Sigmoid colon (tissue), 7 donors: ENCODE measurements around the gene HOXC5. TPM values are rescaled to one million over a fixed set of nuclear protein-coding genes. Genes with fewer than 3 reads are reported as not detected.
"Not testable (repeated sequence)": the region's sequence is repeated elsewhere in the genome, so short reads cannot be mapped to it uniquely, and the experiment has no call there.

Experiments used
- DNase-seq: peaks from one replicate; pipeline ENCODE4 v3.0.0-alpha.2; 2019
- H3K27ac ChIP-seq, 4 donors: fragments of 200-600 bp; sonication (generic); one replicate each; pipeline ENCODE4 v1.5.1; 2016 to 2019; ENCODE audit warnings: mild to moderate bottlenecking in 1 of 4
- H3K27me3 ChIP-seq, 3 donors: fragments of 200-600 bp; sonication (generic); one replicate each; pipeline ENCODE4 v1.5.1; 2019; ENCODE audit warnings: mild to moderate bottlenecking in 1 of 3
- H3K36me3 ChIP-seq, 4 donors: fragments of 200-600 bp; sonication (generic); one replicate each; pipeline ENCODE4 v1.5.1; 2016 to 2019
- H3K4me1 ChIP-seq, 4 donors: fragments of 200-600 bp; sonication (generic); one replicate each; pipeline ENCODE4 v1.5.1; 2017 to 2019
- H3K4me3 ChIP-seq, 4 donors: fragments of 200-600 bp; sonication (generic); one replicate each; pipeline ENCODE4 v1.5.1; 2017 to 2019; ENCODE audit warnings: mild to moderate bottlenecking in 2 of 4, moderate library complexity in 1 of 4
- H3K9me3 ChIP-seq, 4 donors: fragments of 200-600 bp in 3 of 4; sonication (generic) in 3 of 4; one replicate each; pipeline versions ENCODE4 v1.5.1 to v1.6.1; 2013 to 2019
- EP300 ChIP-seq, 4 donors: sonication (generic); formaldehyde crosslinking; IDR thresholded peaks; one replicate each; pipeline ENCODE4 v1.6.1; 2017; ENCODE audit warnings: antibody characterized with exemption in 4 of 4
- POLR2A ChIP-seq, 2 donors: fragments of 450-650 bp; IDR thresholded peaks; one replicate each; pipeline ENCODE4 v1.6.1; 2016; ENCODE audit warnings: antibody characterized with exemption in 2 of 2, mild to moderate bottlenecking in 2 of 2, moderate library complexity in 2 of 2
- POLR2AphosphoS5 ChIP-seq, 4 donors: sonication (generic); formaldehyde crosslinking; IDR thresholded peaks; one replicate each; pipeline ENCODE4 v1.6.1; 2017; ENCODE audit warnings: antibody characterized with exemption in 4 of 4
- WGBS, 2 donors: extraction: QIAGEN DNeasy Blood & Tissue Kit; methylation state at CpG; one replicate each; pipeline ENCODE4 v1.1.7; 2013; 5-methylcytosine and 5-hydroxymethylcytosine counted together
- intact Hi-C: fragments of 100-400 bp; cut with DNase I; formaldehyde crosslinking; loops from one replicate; pipeline ENCODE4 v1.15.1; 2023
- polyA plus RNA-seq, 3 donors: library from polyadenylated mRNA; stranded (reverse); fragments of 200-250 nt; gene quantifications; one replicate each; pipeline ENCODE4 v1.2.3, GENCODE V29; 2013
- small RNA-seq, 3 donors: library from RNA; depleted of rRNA; stranded (forward); fragments of <200 nt; gene quantifications; one replicate each; pipeline ENCODE3, GENCODE V24; 2016
- total RNA-seq, 4 donors: library from RNA; depleted of rRNA; stranded (reverse); fragments of >200 nt; gene quantifications; one replicate each; pipeline ENCODE4 v1.1.0, GENCODE V29; 2016
- TF ChIP-seq, protein P1 (sequence below), 4 experiments: fragments of 450-650 bp in 3 of 4; fragments of 200-600 bp in 1 of 4; IDR thresholded peaks; one replicate each; pipeline ENCODE4 v1.5.1; 2016 to 2019; ENCODE audit warnings: antibody characterized with exemption in 4 of 4, mild to moderate bottlenecking in 3 of 4, moderate library complexity in 2 of 4
- donor health status: healthy with polysubstance abuse.
- donor health status: Bipolar disorder and iron deficiency.
- donor health status: healthy.

Gene HOXC5
- total and polyA plus RNA-seq, 7 donors, result 0.03 to 1.4 TPM; not detected in 5

DNA sequence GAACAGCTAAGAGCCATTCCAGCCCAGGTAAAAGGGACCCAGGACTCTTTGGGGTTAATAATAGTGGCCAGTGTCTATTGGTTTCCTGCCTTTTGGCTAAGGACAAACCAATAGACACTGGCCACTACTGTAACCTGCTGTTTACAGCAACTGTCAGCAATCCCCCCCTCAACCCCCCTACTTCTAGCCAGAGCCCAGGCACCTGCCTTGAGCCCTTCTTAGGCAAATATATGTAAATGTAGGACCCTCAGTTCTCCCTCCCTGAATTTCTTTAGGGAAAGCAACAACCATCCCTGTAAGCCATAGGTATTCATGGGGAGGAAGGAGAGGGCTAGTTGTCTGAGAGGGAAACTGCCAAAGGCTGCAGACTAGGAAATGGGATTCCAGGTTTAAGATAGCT lies 43.1 kb downstream of the HOXC5 start:
- Histone ChIP-seq H3K27me3 (no peaks in the 10 kb centered on the region), H3K4me1 (peaks cover 0 to 12% (median 0%) of the 10 kb centered on the region in 4 donors), H3K9me3 (no peaks in the 10 kb centered on the region), H3K4me3 (no peak overlapping the region), H3K36me3 (no peaks in the 10 kb centered on the region), H3K27ac (no peak overlapping the region)
- TF ChIP-seq EP300 (IDR thresholded peaks at IDR 0.05), result no peak
- TF ChIP-seq POLR2A (IDR thresholded peaks at IDR 0.05), result no peak
- no peak for DNase-seq
- intact Hi-C loops, result no loop called here

- peak overlapping the region in 3 of 4 donors; percentile 6 to 32 (median 27) for H3K4me3 ChIP-seq
- H3K27ac ChIP-seq, result peak overlapping the region; percentile 65 to 90 (median 81)
- not testable (repeated sequence) for H3K9me3 ChIP-seq, H3K27me3 ChIP-seq, DNase-seq, H3K36me3 ChIP-seq
- 33 to 64% methylated on average over 10 of the region's 10 CpGs for WGBS, 2 donors
- H3K4me1 ChIP-seq, result peaks cover 0 to 20% (median 7%) of the 10 kb centered on the region in 4 donors
- intact Hi-C loops, result loop anchor here (2.0 kb wide), 1 partner anchor 23 kb away; no protein-coding TSS in a partner anchor
These were observed 45.0 kb downstream of the HOXC5 start for GRCh38 chr12:54077843-54078242.

DNA sequence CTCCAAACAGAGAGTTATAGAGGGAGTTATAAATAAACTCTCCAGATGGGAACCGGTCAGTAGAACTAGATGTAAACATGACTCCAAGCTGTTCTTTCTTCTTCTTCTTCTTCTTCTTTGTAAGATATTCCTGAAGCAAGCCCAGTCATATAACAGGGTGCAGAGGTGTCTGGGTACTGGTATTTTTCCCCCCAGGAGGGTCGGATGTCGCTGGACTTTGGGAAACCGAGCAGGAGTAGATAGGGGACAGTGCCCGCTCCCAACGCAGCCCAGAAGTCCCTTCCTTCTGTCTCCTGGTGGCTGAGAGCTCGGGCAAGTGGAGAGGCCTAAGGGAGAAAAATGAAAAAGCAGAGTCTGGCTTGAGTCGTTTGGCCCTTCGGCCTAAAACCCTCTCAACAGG lies 46.3 kb downstream of the HOXC5 start:
- 69 to 78% methylated on average over 9 of the region's 9 CpGs for WGBS, 2 donors
- not testable (repeated sequence) for DNase-seq, H3K27me3 ChIP-seq, H3K36me3 ChIP-seq, H3K9me3 ChIP-seq
- Histone ChIP-seq H3K4me1 (peaks cover 0 to 21% (median 8%) of the 10 kb centered on the region in 4 donors), H3K27ac (peak overlapping the region; percentile 72 to 90 (median 81)), H3K4me3 (peak overlapping the region in 3 of 4 donors; percentile 18 to 42 (median 37))
- intact Hi-C loops, result loop anchor here (2.0 kb wide), 1 partner anchor 24 kb away; no protein-coding TSS in a partner anchor

DNA sequence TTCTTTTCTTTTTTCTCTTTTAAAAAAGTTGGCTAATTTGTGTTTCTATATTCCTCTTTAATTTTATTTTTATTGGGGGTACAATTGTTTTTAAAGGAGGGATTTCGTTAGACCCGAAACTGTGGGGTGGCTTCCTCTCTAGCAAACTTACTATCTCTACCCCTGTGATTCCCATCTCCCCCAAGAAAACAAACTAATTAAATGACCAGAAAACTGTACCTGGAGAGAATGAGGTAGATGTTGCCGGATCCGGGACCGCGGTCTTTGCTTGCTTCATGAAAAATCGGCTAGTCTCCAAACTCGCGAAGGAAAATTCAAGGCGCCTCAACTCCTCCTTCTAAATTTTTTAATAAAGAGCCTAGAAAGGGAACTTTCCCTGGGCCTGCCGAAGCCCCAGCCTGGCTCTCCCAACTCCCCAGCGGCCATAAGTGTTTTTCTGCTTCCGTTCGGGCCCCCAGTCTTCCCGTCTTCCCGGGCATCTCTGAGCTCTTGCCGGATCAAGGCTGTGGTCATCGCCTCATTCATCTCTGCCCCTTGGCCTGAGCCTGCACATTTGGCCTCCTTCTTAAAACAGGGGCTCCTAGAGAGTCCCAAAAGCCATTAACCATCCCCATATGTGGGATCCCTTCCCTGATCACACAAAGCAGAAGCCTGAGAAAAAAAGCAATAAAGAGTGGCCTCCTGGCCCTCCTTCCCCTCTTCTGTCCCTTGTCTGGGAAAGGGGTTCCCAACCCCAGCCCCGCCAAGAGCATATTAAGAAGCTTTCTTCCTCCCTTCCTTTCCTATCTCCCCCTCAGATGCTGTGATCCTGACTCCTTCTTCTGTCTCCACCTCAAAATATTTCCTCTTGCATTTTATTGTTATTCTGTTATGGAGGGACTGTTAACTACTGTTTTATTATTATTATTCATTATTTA lies 47.4 kb downstream of the HOXC5 start:
- H3K27ac ChIP-seq, result peak overlapping the region; percentile 72 to 90 (median 81)
- 82% methylated on average over 19 of the region's 19 CpGs for whole genome bisulfite sequencing, 2 donors

DNA sequence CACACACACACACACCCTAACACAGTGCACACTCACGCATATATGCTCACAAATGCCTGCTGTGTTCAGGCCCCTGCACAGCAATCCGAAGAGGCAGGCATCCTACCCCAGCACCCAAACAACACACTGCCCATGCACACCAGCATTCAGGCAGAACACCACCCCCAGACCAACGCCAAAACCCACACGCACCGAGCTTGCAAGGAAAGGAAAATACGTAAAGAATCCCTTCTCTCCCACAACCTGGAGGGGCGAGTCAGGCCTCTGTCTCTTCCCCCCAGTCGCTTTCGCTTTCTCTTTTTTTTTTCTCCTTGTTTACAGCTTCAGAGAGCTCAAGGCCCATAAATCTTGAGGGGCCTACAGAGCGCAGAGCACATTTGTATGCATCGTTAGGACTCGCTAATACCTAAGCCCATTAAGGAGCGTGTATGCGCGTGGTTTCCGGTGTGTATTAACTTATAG lies 48.2 kb downstream of the HOXC5 start:
- peak overlapping the region in 3 of 4 donors; percentile 35 to 42 (median 36) for H3K4me3 ChIP-seq
- WGBS, 2 donors, result 7 to 12% methylated on average over 16 of the region's 16 CpGs
- not testable (repeated sequence) for H3K27me3 ChIP-seq, DNase-seq, H3K9me3 ChIP-seq, H3K36me3 ChIP-seq
- intact Hi-C loops, result loop anchor here (5.0 kb wide), 1 partner anchor 46 kb away; no protein-coding TSS in a partner anchor
- H3K27ac ChIP-seq, result peak overlapping the region; percentile 72 to 90 (median 81)
- peaks cover 0 to 17% (median 8%) of the 10 kb centered on the region in 4 donors for H3K4me1 ChIP-seq

More for the DNA sequence above, 47.4 kb downstream of the HOXC5 start:
- DNase-seq, H3K9me3 ChIP-seq, H3K27me3 ChIP-seq, H3K36me3 ChIP-seq: not testable (repeated sequence)
- intact Hi-C loops, result loop anchor here (5.0 kb wide), 1 partner anchor 47 kb away; no protein-coding TSS in a partner anchor
- Histone ChIP-seq H3K4me3 (peak overlapping the region in 2 of 4 donors; percentile 35 to 42), H3K4me1 (peaks cover 0 to 21% (median 8%) of the 10 kb centered on the region in 4 donors)

DNA sequence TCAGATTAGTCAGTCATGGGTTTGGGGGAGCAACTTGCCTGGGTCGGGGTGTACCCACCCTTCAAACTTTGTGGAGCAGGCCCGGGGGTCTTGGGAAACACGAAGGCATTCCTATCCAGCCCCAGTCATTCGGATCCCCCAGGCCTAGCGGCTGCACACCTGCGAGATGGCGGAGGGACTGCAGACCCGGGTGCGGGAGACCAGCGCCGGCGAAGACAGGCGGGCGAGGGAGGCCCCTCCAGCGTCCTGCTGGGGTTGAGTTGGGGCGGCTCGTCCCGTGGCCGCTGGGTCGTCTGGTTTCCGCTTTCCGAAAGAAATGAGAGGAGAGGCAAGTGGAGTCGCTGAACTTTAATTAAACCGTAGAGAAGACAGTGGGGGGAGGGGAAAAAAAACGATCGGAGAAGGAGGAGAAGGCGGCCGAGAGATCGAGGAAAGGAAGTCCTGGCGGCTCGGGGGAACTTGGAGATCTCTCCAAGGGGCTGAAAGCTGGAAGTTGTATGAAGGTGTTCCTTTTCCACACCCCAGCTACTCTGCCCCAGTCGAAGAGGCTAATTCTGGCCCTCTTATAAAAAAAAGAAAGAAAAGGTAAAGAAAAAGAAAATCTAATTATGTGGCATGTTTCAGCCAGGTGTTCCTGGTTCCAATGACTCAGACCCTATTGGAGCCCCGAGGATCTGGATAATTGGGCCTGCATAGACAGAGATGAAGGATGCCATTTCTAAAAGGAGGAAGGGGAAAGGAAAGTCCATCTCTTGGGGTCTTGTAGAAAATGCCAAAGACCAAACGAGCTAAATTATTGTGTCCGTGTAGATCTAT lies 48.9 kb downstream of the HOXC5 start:
- intact Hi-C loops, result loop anchor here (5.0 kb wide), 1 partner anchor 46 kb away; no protein-coding TSS in a partner anchor
- Histone ChIP-seq H3K4me3 (peak overlapping the region; percentile 4 to 42 (median 36)), H3K4me1 (peaks cover 0 to 15% (median 6%) of the 10 kb centered on the region in 4 donors), H3K27ac (peak overlapping the region; percentile 72 to 90 (median 81))
- not testable (repeated sequence) for H3K9me3 ChIP-seq, H3K36me3 ChIP-seq, DNase-seq, H3K27me3 ChIP-seq
- WGBS, 2 donors, result 6 to 9% methylated on average over 35 of the region's 35 CpGs

- WGBS, 2 donors, result 1 to 3% methylated on average over 36 of the region's 36 CpGs
- Histone ChIP-seq H3K27ac (peak overlapping the region; percentile 72 to 90 (median 81)), H3K9me3 (no peaks in the 10 kb centered on the region), H3K4me1 (peaks cover 0 to 15% (median 4%) of the 10 kb centered on the region in 4 donors), H3K4me3 (peak overlapping the region in 3 of 4 donors; percentile 35 to 42 (median 36)), H3K36me3 (no peaks in the 10 kb centered on the region), H3K27me3 (no peaks in the 10 kb centered on the region)
- intact Hi-C loops, result loop anchor here (5.0 kb wide), 1 partner anchor 45 kb away; no protein-coding TSS in a partner anchor
- DNase-seq, result peak; percentile 73
- no peak for TF ChIP-seq POLR2A (IDR thresholded peaks at IDR 0.05)
- TF ChIP-seq POLR2AphosphoS5 (IDR thresholded peaks at IDR 0.05), result peak in 3 of 4 donors; percentile 25 to 50 (median 42)
- no peak for TF ChIP-seq EP300 (IDR thresholded peaks at IDR 0.05)
- TF ChIP-seq, protein P1, sequence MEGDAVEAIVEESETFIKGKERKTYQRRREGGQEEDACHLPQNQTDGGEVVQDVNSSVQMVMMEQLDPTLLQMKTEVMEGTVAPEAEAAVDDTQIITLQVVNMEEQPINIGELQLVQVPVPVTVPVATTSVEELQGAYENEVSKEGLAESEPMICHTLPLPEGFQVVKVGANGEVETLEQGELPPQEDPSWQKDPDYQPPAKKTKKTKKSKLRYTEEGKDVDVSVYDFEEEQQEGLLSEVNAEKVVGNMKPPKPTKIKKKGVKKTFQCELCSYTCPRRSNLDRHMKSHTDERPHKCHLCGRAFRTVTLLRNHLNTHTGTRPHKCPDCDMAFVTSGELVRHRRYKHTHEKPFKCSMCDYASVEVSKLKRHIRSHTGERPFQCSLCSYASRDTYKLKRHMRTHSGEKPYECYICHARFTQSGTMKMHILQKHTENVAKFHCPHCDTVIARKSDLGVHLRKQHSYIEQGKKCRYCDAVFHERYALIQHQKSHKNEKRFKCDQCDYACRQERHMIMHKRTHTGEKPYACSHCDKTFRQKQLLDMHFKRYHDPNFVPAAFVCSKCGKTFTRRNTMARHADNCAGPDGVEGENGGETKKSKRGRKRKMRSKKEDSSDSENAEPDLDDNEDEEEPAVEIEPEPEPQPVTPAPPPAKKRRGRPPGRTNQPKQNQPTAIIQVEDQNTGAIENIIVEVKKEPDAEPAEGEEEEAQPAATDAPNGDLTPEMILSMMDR (IDR thresholded peaks at IDR 0.05), result no peak
These were observed 49.6 kb downstream of the HOXC5 start for GRCh38 chr12:54082397-54082892.

Small RNAs within 50 kb of the gene (small RNA-seq; reads per million reads assigned to genes)
- gene HOXC5, result 0 reads per million in 3 donors
- gene MIR196A2, result 0.58 to 1.6 (median 1.3) reads per million in 3 donors
- gene MIR615, result 0.11 to 0.29 (median 0.12) reads per million in 3 donors

Other genes starting within 250 kb of the HOXC5 start
- gene HOXC13, start 94.2 kb upstream of the HOXC5 start, total RNA-seq, result not detected
- under 1 TPM in 1 of 3 donors, not detected in 2; 0.60 TPM for gene HOXC13, start 94.2 kb upstream of the HOXC5 start, polyA plus RNA-seq
- gene HOXC12, start 78.1 kb upstream of the HOXC5 start, total RNA-seq, result not detected
- gene HOXC12, start 78.1 kb upstream of the HOXC5 start, polyA plus RNA-seq, result not detected
- gene HOXC11, start 59.9 kb upstream of the HOXC5 start, total RNA-seq, result not detected
- gene HOXC11, start 59.9 kb upstream of the HOXC5 start, polyA plus RNA-seq, result not detected
- gene HOTAIR, start 58.1 kb upstream of the HOXC5 start, total RNA-seq, result not detected
- not detected for gene HOTAIR, start 58.1 kb upstream of the HOXC5 start, polyA plus RNA-seq
- gene HOXC10, start 47.9 kb upstream of the HOXC5 start, total RNA-seq, result not detected
- gene HOXC10, start 47.9 kb upstream of the HOXC5 start, polyA plus RNA-seq, result not detected
- not detected for gene HOXC9, start 32.9 kb upstream of the HOXC5 start, total RNA-seq
- gene HOXC9, start 32.9 kb upstream of the HOXC5 start, polyA plus RNA-seq, result under 1 TPM in 1 of 3 donors, not detected in 2; 0.04 TPM
- gene HOXC8, start 24.1 kb upstream of the HOXC5 start, total RNA-seq, result not detected
- 1 to 10 TPM in 1 of 3 donors, not detected in 2; 1.8 TPM for gene HOXC8, start 24.1 kb upstream of the HOXC5 start, polyA plus RNA-seq
- gene HOXC6, start 4.6 kb upstream of the HOXC5 start, total RNA-seq, result not detected
- not detected for gene HOXC6, start 4.6 kb upstream of the HOXC5 start, polyA plus RNA-seq
- gene HOXC4, start 20.8 kb downstream of the HOXC5 start, total RNA-seq, result 1 to 10 TPM in 1 of 4 donors, under 1 TPM in 2, not detected in 1; 0.66 to 1.2 (median 0.71) TPM
- gene HOXC4, start 20.8 kb downstream of the HOXC5 start, polyA plus RNA-seq, result under 1 TPM in 1 of 3 donors, not detected in 2; 0.38 TPM
- gene SMUG1, start 155.9 kb downstream of the HOXC5 start, total RNA-seq, result 10 to 100 TPM; 21.4 to 40.4 (median 38.1) TPM
- gene SMUG1, start 155.9 kb downstream of the HOXC5 start, polyA plus RNA-seq, result 10 to 100 TPM; 21.5 to 64.7 (median 43.8) TPM
- gene CBX5, start 247.1 kb downstream of the HOXC5 start, total RNA-seq, result 10 to 100 TPM; 18.6 to 30.7 (median 24.8) TPM
- 10 to 100 TPM in 1 of 3 donors, 1 to 10 TPM in 2; 3.0 to 17.2 (median 4.9) TPM for gene CBX5, start 247.1 kb downstream of the HOXC5 start, polyA plus RNA-seq
- 100 to 1,000 TPM; 318 to 657 (median 410) TPM for gene HNRNPA1, start 247.7 kb downstream of the HOXC5 start, total RNA-seq
- gene HNRNPA1, start 247.7 kb downstream of the HOXC5 start, polyA plus RNA-seq, result 1,000 to 10,000 TPM in 2 of 3 donors, 100 to 1,000 TPM in 1; 594 to 1,311 (median 1,117) TPM